ENCODE results near the gene MPPED1. TPM values are rescaled to one million over a fixed set of nuclear protein-coding genes. Genes with fewer than 3 reads are reported as not detected.

MPPED1 gene
- total and polyA plus RNA-seq, 2 of the 13 experiments (the other 11 are each of a cell fraction or from before 2014, with no cell fraction given) = 0.77 TPM; not detected in 1

GRCh38 chr22:43399980-43400358 lies 11.8 kb upstream of the MPPED1 start (continued):
- TF ChIP-seq ZNF687 (CRISPR knock-in tag; IDR thresholded peaks at IDR 0.05) = peak; percentile 63; the same call in 1 of the 2 replicates
- no peak for TF ChIP-seq ZSCAN25 (CRISPR knock-in tag; IDR thresholded peaks at IDR 0.05)
- TF ChIP-seq ATF5 (CRISPR knock-in tag; IDR thresholded peaks at IDR 0.05; ENCODE audit: low read depth) = no peak
- TF ChIP-seq, protein P1, sequence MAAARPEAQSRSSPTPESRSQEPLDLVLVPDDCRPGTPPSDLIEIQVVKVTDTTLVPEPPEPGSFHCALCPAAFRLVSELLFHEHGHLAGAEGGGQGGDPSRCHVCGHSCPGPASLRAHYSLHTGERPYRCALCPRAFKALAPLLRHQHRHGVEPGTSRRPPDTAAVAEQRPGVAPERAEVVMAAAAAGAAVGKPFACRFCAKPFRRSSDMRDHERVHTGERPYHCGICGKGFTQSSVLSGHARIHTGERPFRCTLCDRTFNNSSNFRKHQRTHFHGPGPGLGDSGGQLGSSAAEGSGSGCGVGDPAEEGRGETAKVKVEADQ (CRISPR knock-in tag; IDR thresholded peaks at IDR 0.05; ENCODE audit: borderline replicate concordance) = no peak
- no peak for TF ChIP-seq ZNF20 (CRISPR knock-in tag; IDR thresholded peaks at IDR 0.05)
- no peak for TF ChIP-seq SMC3 (IDR thresholded peaks at IDR 0.05; ENCODE audit: low read length)
- 0 out of 2 replicates have a peak, but pooled peaks have one; percentile 22 for TF ChIP-seq PITX1 (CRISPR knock-in tag; IDR thresholded peaks at IDR 0.05)

GRCh38 chr22:43400449-43400848 lies 11.4 kb upstream of the MPPED1 start:
- Histone ChIP-seq H3K4me3 (replicated peaks in 1 of 3; ENCODE audit: insufficient read depth in 1 of 3, low read depth in 2 of 3, low read length in 3 of 3) (no peak overlapping the region), H3K9ac (ENCODE audit: insufficient read depth, low read depth, low read length) (no peak overlapping the region), H3K27me3 (ENCODE audit: control insufficient read depth in 1 of 2, insufficient read depth in 2 of 2, low read length in 2 of 2) (peaks cover 0 to 3% of the 10 kb centered on the region in 2 experiments; a peak in 1 of 5 replicates), H3K36me3 (replicated peaks in 1 of 2; ENCODE audit: control insufficient read depth in 1 of 2, insufficient read depth in 2 of 2, low read length in 2 of 2) (no peaks in the 10 kb centered on the region), H4K20me1 (ENCODE audit: insufficient read depth, low read length) (no peaks in the 10 kb centered on the region), H3K79me2 (ENCODE audit: insufficient read depth, low read length) (no peaks in the 10 kb centered on the region), H3K9me3 (ENCODE audit: low read length) (no peaks in the 10 kb centered on the region), H3K4me1 (ENCODE audit: insufficient read depth, low read length) (peaks cover 83% of the 10 kb centered on the region), H2AFZ (ENCODE audit: low read length) (no peak overlapping the region), H3K27ac (ENCODE audit: extremely low read length, insufficient read depth, low read length) (no peak overlapping the region), H3K4me2 (ENCODE audit: low read depth, low read length) (no peak overlapping the region)
- POLR2A ChIA-PET = interaction anchor here (1.8 kb wide), 1 partner anchor 7 kb away, joined by 5 read pairs; no protein-coding TSS in a partner anchor
- no peak for TF ChIP-seq ZBTB1 (CRISPR knock-in tag; IDR thresholded peaks at IDR 0.05; ENCODE audit: borderline replicate concordance)
- no peak for TF ChIP-seq GLI4 (CRISPR knock-in tag; IDR thresholded peaks at IDR 0.05; ENCODE audit: borderline replicate concordance)
- TF ChIP-seq ZKSCAN1 (IDR thresholded peaks at IDR 0.05; ENCODE audit: low read length) = no peak
- no TSS peak for BruUV-seq (replicated peaks)
- DNase-seq (ENCODE audit: low spot score) (no peak), FAIRE-seq (no peak), ATAC-seq (no peak)
- CTCF ChIA-PET (ENCODE audit: low intra/inter-chr PET ratio, low total read pairs) = no interaction called here
- WGBS (ENCODE audit: low lambda C conversion rate) = 83% methylated on average over 8 of the region's 14 CpGs
- in situ Hi-C loops (cut with HindIII; ENCODE audit: extremely low pct_ligation_motif_present, low pct_unique_long_range_greater_than_20kb) = no loop called here
- intact Hi-C loops (cut with micrococcal nuclease; ENCODE audit: unreplicated experiment) = no loop called here
